ENCODE measurements around the gene OPN1MW. TPM values are rescaled to one million over a fixed set of nuclear protein-coding genes. Genes with fewer than 3 reads are reported as not detected.
"Not testable (repeated sequence)": the region's sequence is repeated elsewhere in the genome, so short reads cannot be mapped to it uniquely, and the experiment has no call there.

Gene OPN1MW
- total RNA-seq, 4 donors from 2014 or later: not detected

DNA sequence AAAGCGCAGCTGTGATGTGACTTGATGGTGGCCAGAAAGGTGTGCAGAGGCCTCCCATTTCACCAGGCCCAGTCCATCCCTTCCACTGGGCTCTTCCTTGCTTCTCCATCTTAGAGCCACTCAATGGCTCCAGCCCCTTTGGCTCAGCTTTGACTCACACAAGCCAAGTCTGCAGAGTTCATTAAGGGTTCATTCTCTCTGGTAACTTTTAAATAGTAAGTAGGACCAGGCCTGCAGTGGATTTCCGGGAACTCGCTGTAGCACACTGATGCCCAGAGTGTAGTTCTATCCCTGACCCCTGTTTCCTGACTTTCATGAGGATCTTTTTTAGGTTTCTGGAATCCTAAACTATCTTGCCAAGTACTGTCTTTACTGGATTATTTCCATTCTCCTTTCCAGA lies 49.0 kb downstream of the OPN1MW start:
- H3K27me3 ChIP-seq; H3K4me3 ChIP-seq; DNase-seq (ENCODE audit: extremely low spot score); H3K4me1 ChIP-seq; H3K36me3 ChIP-seq; H3K9me3 ChIP-seq; H3K27ac ChIP-seq (replicated peaks in 1 of 4); intact Hi-C loops (cut with DNase I): not testable (repeated sequence)
- no CpG with 5 or more reads among the region's 3 CpGs for WGBS

DNA sequence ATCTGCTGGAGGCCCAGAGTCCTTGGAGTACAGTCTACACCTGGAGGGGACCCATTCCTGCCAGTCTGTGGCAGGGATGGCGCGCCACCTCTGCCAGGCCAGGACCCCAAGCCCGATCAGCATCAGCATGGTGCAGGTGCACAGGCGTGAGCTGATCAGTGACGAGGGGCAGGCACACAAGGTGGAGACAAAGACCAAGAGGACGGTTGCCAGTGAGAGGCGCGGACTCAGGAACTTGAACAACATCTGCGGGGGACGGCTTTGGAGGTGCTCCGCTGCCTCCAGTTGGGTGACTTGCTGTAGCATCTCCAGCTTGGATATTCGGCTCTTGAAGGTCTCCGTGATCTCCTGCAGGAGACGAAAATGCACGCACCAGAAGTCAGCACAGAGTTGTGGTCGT lies 51.2 kb downstream of the OPN1MW start:
- DNase-seq (ENCODE audit: extremely low spot score); H3K27me3 ChIP-seq; H3K4me1 ChIP-seq; H3K9me3 ChIP-seq; H3K4me3 ChIP-seq; H3K27ac ChIP-seq (replicated peaks in 1 of 4); intact Hi-C loops (cut with DNase I); H3K36me3 ChIP-seq: not testable (repeated sequence)
- WGBS: no CpG with 5 or more reads among the region's 16 CpGs

- not testable (repeated sequence) for H3K27ac ChIP-seq (replicated peaks in 1 of 4); DNase-seq (ENCODE audit: extremely low spot score)
- 51% methylated on average over 4 of the region's 11 CpGs for WGBS
Measured at GRCh38 chrX:154238939-154239559, 56.7 kb downstream of the OPN1MW start.

DNA sequence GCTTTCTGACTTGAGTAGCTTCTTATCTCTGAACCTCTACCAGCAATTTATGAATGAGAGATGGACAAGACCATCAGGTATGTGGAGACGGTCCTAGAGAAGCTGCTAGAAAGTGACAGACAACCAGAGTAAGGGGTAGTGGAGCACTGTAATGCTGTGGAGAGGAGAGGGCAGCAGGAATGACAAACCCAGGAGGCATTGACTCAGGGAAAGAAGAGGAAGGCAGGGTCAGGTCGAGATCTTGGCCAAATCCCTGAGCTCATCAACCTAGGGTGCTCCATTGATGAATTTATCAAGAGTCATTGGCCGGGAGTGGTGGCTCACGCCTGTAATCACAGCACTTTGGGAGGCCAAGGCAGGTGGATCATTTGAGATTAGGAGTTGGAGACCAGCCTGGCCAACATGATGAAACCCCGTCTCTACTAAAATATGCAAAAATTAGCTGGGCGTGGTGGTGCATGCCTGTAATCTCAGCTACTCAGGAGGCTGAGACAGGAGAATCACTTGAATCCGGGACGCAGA lies 57.6 kb downstream of the OPN1MW start:
- intact Hi-C loops (cut with DNase I); H3K9me3 ChIP-seq; H3K4me1 ChIP-seq; DNase-seq (ENCODE audit: extremely low spot score); H3K27ac ChIP-seq (replicated peaks in 1 of 4); H3K27me3 ChIP-seq; H3K4me3 ChIP-seq; H3K36me3 ChIP-seq: not testable (repeated sequence)
- WGBS: 88% methylated on average over 8 of the region's 8 CpGs

More at GRCh38 chrX:154238939-154239559, 56.7 kb downstream of the OPN1MW start:
- H3K4me1 ChIP-seq; intact Hi-C loops (cut with DNase I); H3K4me3 ChIP-seq; H3K9me3 ChIP-seq; H3K27me3 ChIP-seq; H3K36me3 ChIP-seq: not testable (repeated sequence)

Other genes starting within 250 kb of the OPN1MW start
- 100 to 1,000 TPM in 2 of 4 donors, 10 to 100 TPM in 2; 89.3 to 106 (median 95.4) TPM for gene NAA10, start 247.6 kb upstream of the OPN1MW start, total RNA-seq
- 10 to 100 TPM in 1 of 4 donors, 1 to 10 TPM in 3; 8.0 to 12.6 (median 9.1) TPM for gene RENBP, start 238.0 kb upstream of the OPN1MW start, total RNA-seq
- gene HCFC1, start 210.8 kb upstream of the OPN1MW start, total RNA-seq: 100 to 1,000 TPM in 1 of 4 donors, 10 to 100 TPM in 3; 50.7 to 102 (median 60.8) TPM
- gene TMEM187, start 209.8 kb upstream of the OPN1MW start, total RNA-seq: 1 to 10 TPM; 3.6 to 6.9 (median 6.1) TPM
- gene IRAK1, start 162.7 kb upstream of the OPN1MW start, total RNA-seq: 10 to 100 TPM; 50.5 to 74.9 (median 67.6) TPM
- gene MECP2, start 84.9 kb upstream of the OPN1MW start, total RNA-seq: 10 to 100 TPM; 57.7 to 79.4 (median 64.8) TPM
- not detected for gene OPN1LW, start 38.4 kb upstream of the OPN1MW start, total RNA-seq
- not detected for gene OPN1MW2, start 37.2 kb downstream of the OPN1MW start, total RNA-seq
- gene OPN1MW3, start 75.0 kb downstream of the OPN1MW start, total RNA-seq: not detected
- not detected for gene TEX28, start 112.5 kb downstream of the OPN1MW start, total RNA-seq
- gene TKTL1, start 113.2 kb downstream of the OPN1MW start, total RNA-seq: not detected
- gene FLNA, start 192.0 kb downstream of the OPN1MW start, total RNA-seq: over 10,000 TPM in 3 of 4 donors, 1,000 to 10,000 TPM in 1; 8,941 to 16,544 (median 12,362) TPM
- gene EMD, start 196.7 kb downstream of the OPN1MW start, total RNA-seq: 10 to 100 TPM; 37.0 to 64.7 (median 57.7) TPM
- 1,000 to 10,000 TPM; 2,150 to 7,554 (median 4,519) TPM for gene RPL10, start 215.8 kb downstream of the OPN1MW start, total RNA-seq
- 10 to 100 TPM; 19.9 to 24.3 (median 22.6) TPM for gene DNASE1L1, start 226.7 kb downstream of the OPN1MW start, total RNA-seq
- gene TAFAZZIN, start 228.9 kb downstream of the OPN1MW start, total RNA-seq: 10 to 100 TPM; 18.6 to 43.6 (median 32.5) TPM
- gene ATP6AP1, start 246.1 kb downstream of the OPN1MW start, total RNA-seq: 10 to 100 TPM; 27.4 to 67.2 (median 34.7) TPM

All from esophagus muscularis mucosa (tissue), 4 donors.